GM23338 (cell line): ENCODE data around the gene TRA2B. TPM values are rescaled to one million over a fixed set of nuclear protein-coding genes. Genes with fewer than 3 reads are reported as not detected.

Experiments used
- ATAC-seq: fragments of 200-7000 bp; cut with Tn5 transposase; 3 replicates; pipeline ENCODE4 v1.9.1; 2020
- DNase-seq: peaks from one replicate; pipeline ENCODE4 v3.0.0-alpha.2; 2015; ENCODE audit warnings: low spot score
- H2AFZ ChIP-seq: fragments of 200-600 bp; sonication (generic); 2 replicates; pipeline ENCODE4 v1.8.0; 2016; ENCODE audit warnings: antibody characterized with exemption, mild to moderate bottlenecking, moderate library complexity
- H3F3A ChIP-seq: fragments of 200-600 bp; sonication (generic); replicated peaks from 2 replicates; pipeline ENCODE4 v1.8.0; 2017; ENCODE audit warnings: antibody characterized with exemption, mixed run types, low read depth
- H3K27ac ChIP-seq: fragments of 200-600 bp; sonication (generic); 2 replicates; pipeline ENCODE4 v1.6.1; 2016; ENCODE audit warnings: low read depth
- H3K27me3 ChIP-seq: fragments of 200-600 bp; sonication (generic); 2 replicates; pipeline ENCODE4 v1.8.0; 2016; ENCODE audit warnings: mild to moderate bottlenecking, mixed run types, moderate library complexity; ENCODE audit not compliant: insufficient read depth
- H3K36me3 ChIP-seq: fragments of 200-600 bp; sonication (generic); 2 replicates; pipeline ENCODE4 v1.8.0; 2016; ENCODE audit warnings: mild to moderate bottlenecking; ENCODE audit not compliant: insufficient read depth
- H3K4me1 ChIP-seq: fragments of 200-600 bp; sonication (generic); 2 replicates; pipeline ENCODE4 v1.8.0; 2016; ENCODE audit warnings: mild to moderate bottlenecking, moderate library complexity; ENCODE audit not compliant: insufficient read depth
- H3K4me2 ChIP-seq: fragments of 200-600 bp; sonication (generic); 2 replicates; pipeline ENCODE4 v1.7.1; 2017; ENCODE audit warnings: mixed run types
- H3K4me3 ChIP-seq: fragments of 200-600 bp; sonication (generic); 2 replicates; pipeline ENCODE4 v1.6.1; 2016; ENCODE audit warnings: mixed run types
- H3K79me2 ChIP-seq: fragments of 200-600 bp; sonication (generic); replicated peaks from 2 replicates; pipeline ENCODE4 v1.8.0; 2017; ENCODE audit warnings: mild to moderate bottlenecking; ENCODE audit not compliant: insufficient read depth
- H3K9me2 ChIP-seq: fragments of 200-600 bp; sonication (generic); 2 replicates; pipeline ENCODE4 v1.8.0; 2017; ENCODE audit not compliant: insufficient read depth
- H4K20me1 ChIP-seq: fragments of 200-600 bp; sonication (generic); replicated peaks from 2 replicates; pipeline ENCODE4 v1.8.0; 2017; ENCODE audit warnings: mild to moderate bottlenecking; ENCODE audit not compliant: insufficient read depth
- H3K27ac Mint-ChIP-seq: 2 replicates; pipeline ENCODE4 v1.8.0; 2020; ENCODE audit warnings: inconsistent platforms, mild to moderate bottlenecking, moderate library complexity, mixed read lengths
- H3K27me3 Mint-ChIP-seq: 3 replicates; pipeline ENCODE4 v1.8.0; 2022; ENCODE audit warnings: low read depth, mild to moderate bottlenecking, moderate library complexity, mixed read lengths, inconsistent platforms; ENCODE audit not compliant: insufficient read depth, poor library complexity
- H3K36me3 Mint-ChIP-seq: 3 replicates; pipeline ENCODE4 v1.8.0; 2021; ENCODE audit warnings: low read depth, mild to moderate bottlenecking, inconsistent platforms, moderate library complexity, mixed read lengths
- H3K4me1 Mint-ChIP-seq: 3 replicates; pipeline ENCODE4 v1.8.0; 2020; ENCODE audit warnings: mild to moderate bottlenecking, inconsistent platforms, mixed read lengths
- H3K4me3 Mint-ChIP-seq: 3 replicates; pipeline ENCODE4 v1.8.0; 2021; ENCODE audit warnings: moderate library complexity, mild to moderate bottlenecking, inconsistent platforms, mixed read lengths
- H3K9me3 Mint-ChIP-seq: 3 replicates; pipeline ENCODE4 v1.8.0; 2020; ENCODE audit warnings: moderate library complexity, mild to moderate bottlenecking, inconsistent platforms, mixed read lengths
- CREB1 ChIP-seq: fragments of 250-450 bp; sonication (Bioruptor Pico); IDR thresholded peaks from 2 replicates; pipeline ENCODE4 v1.5.0; 2020; ENCODE audit warnings: low read depth, mild to moderate bottlenecking, moderate library complexity
- CTCF ChIP-seq, 2 experiments: fragments of 200-600 bp in 1 of 2; sonication (generic) in 1 of 2; conservative IDR thresholded peaks; 2 replicates each; pipeline versions ENCODE4 v1.5.1 to v1.6.1; 2016 to 2017; ENCODE audit warnings: antibody characterized with exemption in 2 of 2, low read depth in 2 of 2, mild to moderate bottlenecking in 2 of 2, moderate library complexity in 1 of 2
- ETS1 ChIP-seq: IDR thresholded peaks from 2 replicates; pipeline ENCODE4 v1.6.1; 2016; ENCODE audit warnings: antibody characterized with exemption
- EZH2 ChIP-seq: fragments of 200-600 bp; sonication (generic); IDR thresholded peaks from one replicate; pipeline ENCODE4 v1.8.0; 2017; ENCODE audit warnings: antibody characterized with exemption, mild to moderate bottlenecking, low read depth; ENCODE audit not compliant: unreplicated experiment
- EZH2phosphoT487 ChIP-seq: fragments of 200-600 bp; sonication (generic); IDR thresholded peaks from one replicate; pipeline ENCODE4 v1.8.1; 2018; ENCODE audit warnings: antibody characterized with exemption; ENCODE audit not compliant: unreplicated experiment
- JUNB ChIP-seq: IDR thresholded peaks from one replicate; pipeline ENCODE4 v1.6.1; 2016; ENCODE audit warnings: antibody characterized with exemption; ENCODE audit not compliant: unreplicated experiment
- NANOG ChIP-seq: IDR thresholded peaks from 2 replicates; pipeline ENCODE4 v1.6.1; 2016; ENCODE audit warnings: antibody characterized with exemption, borderline replicate concordance
- POLR2AphosphoS5 ChIP-seq: IDR thresholded peaks from 2 replicates; pipeline ENCODE4 v1.6.1; 2016; ENCODE audit warnings: antibody characterized with exemption, low read depth
- STAT1 ChIP-seq: IDR thresholded peaks from one replicate; pipeline ENCODE4 v1.6.1; 2016; ENCODE audit warnings: antibody characterized with exemption; ENCODE audit not compliant: unreplicated experiment
- ZNF114 ChIP-seq: fragments of 250-450 bp; sonication (Bioruptor Pico); IDR thresholded peaks from 2 replicates; pipeline ENCODE4 v1.5.0; 2020; ENCODE audit warnings: mild to moderate bottlenecking, moderate library complexity
- ZNF331 ChIP-seq: fragments of 250-450 bp; sonication (Bioruptor Pico); IDR thresholded peaks from 2 replicates; pipeline ENCODE4 v1.5.0; 2020; ENCODE audit warnings: low read depth, mild to moderate bottlenecking, moderate library complexity
- polyA plus RNA-seq: library from polyadenylated mRNA; unstranded; fragments of >200 nt; fragmentation: Nextera tagmentation; extraction: Ambion mirVana; gene quantifications from 2 replicates; pipeline ENCODE4 v1.2.1, GENCODE V29; 2016
- total RNA-seq: library from RNA; depleted of rRNA; stranded (reverse); fragments of >200 nt; shearing (Covaris generic); gene quantifications from 2 replicates; pipeline ENCODE4 v1.2.3, GENCODE V29; 2014
- TF ChIP-seq, protein P1 (sequence below): IDR thresholded peaks from one replicate; pipeline ENCODE4 v1.6.1; 2018; ENCODE audit warnings: antibody characterized with exemption; ENCODE audit not compliant: unreplicated experiment
- TF ChIP-seq, protein P2 (sequence below): fragments of 250-450 bp; sonication (Bioruptor Pico); IDR thresholded peaks from 2 replicates; pipeline ENCODE4 v1.5.0; 2020; ENCODE audit warnings: mild to moderate bottlenecking, moderate library complexity

Gene TRA2B
- total and polyA plus RNA-seq, 2 experiments from 2014 or later, result 360 to 602 TPM

GRCh38 chr3:185924375-185924774, 13.4 kb downstream of the TRA2B start:
- TF ChIP-seq ETS1 (no peak), EZH2phosphoT487 (no peak), ZNF331 (CRISPR knock-in tag) (no peak), EZH2 (no peak), CTCF (conservative IDR thresholded peaks at IDR 0.05; ENCODE audit: low read depth in 2 of 2) (no peak), POLR2AphosphoS5 (no peak), JUNB (no peak), STAT1 (no peak), ZNF114 (CRISPR knock-in tag) (no peak), CREB1 (no peak), NANOG (no peak)
- TF ChIP-seq, protein P1, sequence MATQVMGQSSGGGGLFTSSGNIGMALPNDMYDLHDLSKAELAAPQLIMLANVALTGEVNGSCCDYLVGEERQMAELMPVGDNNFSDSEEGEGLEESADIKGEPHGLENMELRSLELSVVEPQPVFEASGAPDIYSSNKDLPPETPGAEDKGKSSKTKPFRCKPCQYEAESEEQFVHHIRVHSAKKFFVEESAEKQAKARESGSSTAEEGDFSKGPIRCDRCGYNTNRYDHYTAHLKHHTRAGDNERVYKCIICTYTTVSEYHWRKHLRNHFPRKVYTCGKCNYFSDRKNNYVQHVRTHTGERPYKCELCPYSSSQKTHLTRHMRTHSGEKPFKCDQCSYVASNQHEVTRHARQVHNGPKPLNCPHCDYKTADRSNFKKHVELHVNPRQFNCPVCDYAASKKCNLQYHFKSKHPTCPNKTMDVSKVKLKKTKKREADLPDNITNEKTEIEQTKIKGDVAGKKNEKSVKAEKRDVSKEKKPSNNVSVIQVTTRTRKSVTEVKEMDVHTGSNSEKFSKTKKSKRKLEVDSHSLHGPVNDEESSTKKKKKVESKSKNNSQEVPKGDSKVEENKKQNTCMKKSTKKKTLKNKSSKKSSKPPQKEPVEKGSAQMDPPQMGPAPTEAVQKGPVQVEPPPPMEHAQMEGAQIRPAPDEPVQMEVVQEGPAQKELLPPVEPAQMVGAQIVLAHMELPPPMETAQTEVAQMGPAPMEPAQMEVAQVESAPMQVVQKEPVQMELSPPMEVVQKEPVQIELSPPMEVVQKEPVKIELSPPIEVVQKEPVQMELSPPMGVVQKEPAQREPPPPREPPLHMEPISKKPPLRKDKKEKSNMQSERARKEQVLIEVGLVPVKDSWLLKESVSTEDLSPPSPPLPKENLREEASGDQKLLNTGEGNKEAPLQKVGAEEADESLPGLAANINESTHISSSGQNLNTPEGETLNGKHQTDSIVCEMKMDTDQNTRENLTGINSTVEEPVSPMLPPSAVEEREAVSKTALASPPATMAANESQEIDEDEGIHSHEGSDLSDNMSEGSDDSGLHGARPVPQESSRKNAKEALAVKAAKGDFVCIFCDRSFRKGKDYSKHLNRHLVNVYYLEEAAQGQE, result no peak
- TF ChIP-seq, protein P2, sequence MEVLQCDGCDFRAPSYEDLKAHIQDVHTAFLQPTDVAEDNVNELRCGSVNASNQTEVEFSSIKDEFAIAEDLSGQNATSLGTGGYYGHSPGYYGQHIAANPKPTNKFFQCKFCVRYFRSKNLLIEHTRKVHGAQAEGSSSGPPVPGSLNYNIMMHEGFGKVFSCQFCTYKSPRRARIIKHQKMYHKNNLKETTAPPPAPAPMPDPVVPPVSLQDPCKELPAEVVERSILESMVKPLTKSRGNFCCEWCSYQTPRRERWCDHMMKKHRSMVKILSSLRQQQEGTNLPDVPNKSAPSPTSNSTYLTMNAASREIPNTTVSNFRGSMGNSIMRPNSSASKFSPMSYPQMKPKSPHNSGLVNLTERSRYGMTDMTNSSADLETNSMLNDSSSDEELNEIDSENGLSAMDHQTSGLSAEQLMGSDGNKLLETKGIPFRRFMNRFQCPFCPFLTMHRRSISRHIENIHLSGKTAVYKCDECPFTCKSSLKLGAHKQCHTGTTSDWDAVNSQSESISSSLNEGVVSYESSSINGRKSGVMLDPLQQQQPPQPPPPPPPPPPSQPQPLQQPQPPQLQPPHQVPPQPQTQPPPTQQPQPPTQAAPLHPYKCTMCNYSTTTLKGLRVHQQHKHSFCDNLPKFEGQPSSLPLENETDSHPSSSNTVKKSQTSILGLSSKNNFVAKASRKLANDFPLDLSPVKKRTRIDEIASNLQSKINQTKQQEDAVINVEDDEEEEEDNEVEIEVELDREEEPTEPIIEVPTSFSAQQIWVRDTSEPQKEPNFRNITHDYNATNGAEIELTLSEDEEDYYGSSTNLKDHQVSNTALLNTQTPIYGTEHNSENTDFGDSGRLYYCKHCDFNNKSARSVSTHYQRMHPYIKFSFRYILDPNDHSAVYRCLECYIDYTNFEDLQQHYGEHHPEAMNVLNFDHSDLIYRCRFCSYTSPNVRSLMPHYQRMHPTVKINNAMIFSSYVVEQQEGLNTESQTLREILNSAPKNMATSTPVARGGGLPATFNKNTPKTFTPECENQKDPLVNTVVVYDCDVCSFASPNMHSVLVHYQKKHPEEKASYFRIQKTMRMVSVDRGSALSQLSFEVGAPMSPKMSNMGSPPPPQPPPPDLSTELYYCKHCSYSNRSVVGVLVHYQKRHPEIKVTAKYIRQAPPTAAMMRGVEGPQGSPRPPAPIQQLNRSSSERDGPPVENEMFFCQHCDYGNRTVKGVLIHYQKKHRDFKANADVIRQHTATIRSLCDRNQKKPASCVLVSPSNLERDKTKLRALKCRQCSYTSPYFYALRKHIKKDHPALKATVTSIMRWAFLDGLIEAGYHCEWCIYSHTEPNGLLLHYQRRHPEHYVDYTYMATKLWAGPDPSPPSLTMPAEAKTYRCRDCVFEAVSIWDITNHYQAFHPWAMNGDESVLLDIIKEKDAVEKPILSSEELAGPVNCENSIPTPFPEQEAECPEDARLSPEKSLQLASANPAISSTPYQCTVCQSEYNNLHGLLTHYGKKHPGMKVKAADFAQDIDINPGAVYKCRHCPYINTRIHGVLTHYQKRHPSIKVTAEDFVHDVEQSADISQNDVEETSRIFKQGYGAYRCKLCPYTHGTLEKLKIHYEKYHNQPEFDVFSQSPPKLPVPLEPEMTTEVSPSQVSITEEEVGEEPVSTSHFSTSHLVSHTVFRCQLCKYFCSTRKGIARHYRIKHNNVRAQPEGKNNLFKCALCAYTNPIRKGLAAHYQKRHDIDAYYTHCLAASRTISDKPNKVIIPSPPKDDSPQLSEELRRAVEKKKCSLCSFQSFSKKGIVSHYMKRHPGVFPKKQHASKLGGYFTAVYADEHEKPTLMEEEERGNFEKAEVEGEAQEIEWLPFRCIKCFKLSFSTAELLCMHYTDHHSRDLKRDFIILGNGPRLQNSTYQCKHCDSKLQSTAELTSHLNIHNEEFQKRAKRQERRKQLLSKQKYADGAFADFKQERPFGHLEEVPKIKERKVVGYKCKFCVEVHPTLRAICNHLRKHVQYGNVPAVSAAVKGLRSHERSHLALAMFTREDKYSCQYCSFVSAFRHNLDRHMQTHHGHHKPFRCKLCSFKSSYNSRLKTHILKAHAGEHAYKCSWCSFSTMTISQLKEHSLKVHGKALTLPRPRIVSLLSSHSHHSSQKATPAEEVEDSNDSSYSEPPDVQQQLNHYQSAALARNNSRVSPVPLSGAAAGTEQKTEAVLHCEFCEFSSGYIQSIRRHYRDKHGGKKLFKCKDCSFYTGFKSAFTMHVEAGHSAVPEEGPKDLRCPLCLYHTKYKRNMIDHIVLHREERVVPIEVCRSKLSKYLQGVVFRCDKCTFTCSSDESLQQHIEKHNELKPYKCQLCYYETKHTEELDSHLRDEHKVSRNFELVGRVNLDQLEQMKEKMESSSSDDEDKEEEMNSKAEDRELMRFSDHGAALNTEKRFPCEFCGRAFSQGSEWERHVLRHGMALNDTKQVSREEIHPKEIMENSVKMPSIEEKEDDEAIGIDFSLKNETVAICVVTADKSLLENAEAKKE (CRISPR knock-in tag), result no peak
- Histone ChIP-seq H3F3A (peaks cover 31% of the 10 kb centered on the region), H4K20me1 (peaks cover 81% of the 10 kb centered on the region), H3K79me2 (peaks cover 100% of the 10 kb centered on the region), H3K27ac (no peak overlapping the region), H3K4me1 (peaks cover 29% of the 10 kb centered on the region), H2AFZ (no peak overlapping the region), H3K4me3 (no peak overlapping the region), H3K9me2 (no peaks in the 10 kb centered on the region), H3K36me3 (peaks cover 89% of the 10 kb centered on the region), H3K4me2 (no peak overlapping the region), H3K27me3 (no peaks in the 10 kb centered on the region)
- H3K27ac Mint-ChIP-seq, result no peak overlapping the region; the same call in 1 of the 2 replicates
- ATAC-seq, result no peak
- no peak overlapping the region for H3K4me3 Mint-ChIP-seq
- DNase-seq, result no peak
- peaks cover 10% of the 10 kb centered on the region for H3K27me3 Mint-ChIP-seq
- H3K36me3 Mint-ChIP-seq, result peaks cover 98% of the 10 kb centered on the region
- peaks cover 37% of the 10 kb centered on the region for H3K4me1 Mint-ChIP-seq
- no peaks in the 10 kb centered on the region; the same call in 2 of the 3 replicates for H3K9me3 Mint-ChIP-seq
